HG03565 (cell line): ENCODE data around the gene TTN.

Experiments used
- ATAC-seq: cut with Tn5 transposase; IDR thresholded peaks from one replicate; pipeline ENCODE4 v1.9.1; 2021; ENCODE audit warnings: mild to moderate bottlenecking, moderate library complexity; ENCODE audit not compliant: unreplicated experiment

The TTN gene

DNA sequence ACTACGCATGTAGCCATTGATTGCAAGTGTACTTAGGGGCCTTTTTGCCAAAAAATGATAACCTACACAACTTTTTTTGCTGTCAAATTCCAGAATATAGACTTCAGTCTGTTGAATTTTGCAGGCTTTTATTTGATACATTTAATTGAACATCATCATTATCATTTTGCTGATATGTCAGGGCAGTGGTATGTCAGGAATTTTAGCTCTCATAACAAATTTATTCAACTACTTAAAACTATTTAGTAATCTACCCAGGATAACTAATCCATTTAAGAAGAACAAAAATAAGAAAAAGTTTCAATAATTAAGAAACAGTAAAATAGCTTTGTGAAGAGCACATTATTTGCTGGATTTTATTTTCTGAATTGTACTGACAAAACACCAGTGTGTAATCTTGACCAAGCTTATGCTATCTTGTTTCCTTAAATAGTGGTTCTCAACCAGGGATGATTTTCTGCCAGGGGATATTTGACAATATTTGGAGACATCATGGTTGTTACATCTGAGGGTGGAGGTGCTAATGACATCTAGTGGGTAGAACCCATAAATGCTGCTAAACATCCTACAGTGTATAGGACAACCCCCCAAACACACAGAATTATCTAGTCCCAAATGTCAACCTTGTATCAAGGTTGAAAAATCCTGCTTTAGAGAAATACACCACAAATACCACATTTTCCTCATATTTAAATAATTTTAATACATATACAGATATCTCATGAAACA, 12.1 kb upstream of the TTN start:
- ATAC-seq, result no peak

DNA sequence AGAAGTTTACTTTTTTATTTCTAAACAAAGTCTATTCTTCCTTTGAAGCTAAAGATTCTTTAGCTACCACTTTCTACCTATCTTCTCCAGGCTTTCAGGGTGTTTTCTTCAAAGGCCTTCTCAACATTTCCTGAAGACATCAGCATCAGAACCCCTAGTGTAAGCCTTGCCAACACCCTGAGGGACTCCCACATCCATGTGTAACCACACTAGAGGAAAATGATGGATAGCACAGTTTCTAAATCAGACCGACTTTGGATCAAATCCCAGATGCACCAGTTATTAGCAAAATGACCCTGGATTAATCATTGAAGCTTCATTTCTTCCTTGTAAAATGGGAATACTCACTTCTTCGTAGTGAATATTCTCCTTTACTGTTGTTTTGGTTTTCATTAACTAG, 4.7 kb upstream of the TTN start:
- no peak for ATAC-seq

DNA sequence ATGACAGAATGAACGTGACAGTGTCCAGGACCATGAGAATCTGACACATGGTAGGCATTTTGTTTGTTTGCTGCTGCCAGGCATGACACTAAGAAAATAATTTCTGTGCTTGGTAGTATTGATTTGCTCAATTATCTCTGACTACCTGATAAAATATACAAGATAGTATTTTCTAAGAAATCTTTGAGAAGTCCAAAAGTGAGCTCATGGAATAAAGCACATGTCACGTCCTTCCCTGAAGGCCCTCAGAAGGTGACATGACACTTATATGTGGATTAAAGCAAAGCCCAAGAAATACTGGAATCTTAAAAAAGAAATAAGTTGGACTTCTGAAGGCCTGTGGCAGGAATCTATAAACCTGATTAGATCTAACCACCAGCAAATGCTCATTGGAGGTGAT, 3.8 kb upstream of the TTN start:
- ATAC-seq, result no peak

DNA sequence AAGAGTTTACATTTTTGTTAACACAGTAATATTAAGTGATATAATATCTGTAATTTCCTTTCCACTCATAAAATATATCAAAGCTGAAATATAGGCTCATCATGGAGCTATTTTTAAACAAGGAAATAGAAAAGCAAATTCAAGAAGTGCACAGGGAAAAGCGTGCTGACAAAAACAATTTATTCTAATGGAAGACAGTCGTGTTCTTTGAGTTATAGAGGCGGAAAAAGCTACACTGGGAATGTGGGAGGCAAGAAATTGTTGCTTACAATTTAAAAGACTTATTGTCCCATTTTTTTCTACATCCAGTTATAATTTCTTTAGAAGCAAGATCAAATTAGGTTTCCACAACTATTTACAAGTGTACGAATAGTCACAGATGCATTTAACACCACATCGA, 3.2 kb upstream of the TTN start:
- no peak for ATAC-seq

DNA sequence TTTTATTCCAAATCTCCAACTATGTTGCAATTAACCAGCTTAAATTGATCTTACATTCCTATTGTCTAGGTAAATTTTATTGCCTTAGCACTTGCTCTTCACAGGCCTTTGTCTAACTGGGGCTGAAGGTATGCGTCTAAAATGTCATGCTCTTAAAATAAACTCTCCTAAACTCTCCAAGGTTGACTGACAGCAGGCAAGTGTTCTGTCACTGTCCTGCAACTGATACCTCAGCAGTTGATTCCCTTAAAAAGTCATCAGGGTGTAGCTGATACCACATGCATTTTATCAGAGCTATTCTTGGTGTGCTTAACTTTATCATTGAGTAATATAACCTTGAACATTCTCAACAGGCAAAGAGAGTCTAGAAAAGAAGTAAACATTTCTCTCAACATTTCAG, 680 bp downstream of the TTN start:
- no peak for ATAC-seq

DNA sequence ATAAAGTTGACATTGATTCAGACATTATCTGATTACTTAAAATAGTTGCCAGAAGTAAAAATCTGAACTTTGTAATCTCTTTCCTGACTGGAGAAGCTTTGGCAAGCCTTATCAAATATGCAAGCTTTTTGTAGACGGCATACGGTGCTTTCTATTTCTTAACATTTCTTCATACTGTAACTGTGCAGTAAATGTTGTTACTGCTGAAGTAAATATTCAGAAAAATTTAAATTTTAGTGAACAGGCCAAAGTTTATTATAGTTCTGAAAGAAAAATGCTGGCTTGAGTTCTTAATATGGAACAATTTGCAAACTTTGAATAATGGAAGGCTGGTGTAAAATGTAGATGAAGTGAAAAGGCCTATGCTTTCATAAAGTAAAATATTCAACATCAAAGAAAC, 1.8 kb downstream of the TTN start:
- ATAC-seq, result no peak

DNA sequence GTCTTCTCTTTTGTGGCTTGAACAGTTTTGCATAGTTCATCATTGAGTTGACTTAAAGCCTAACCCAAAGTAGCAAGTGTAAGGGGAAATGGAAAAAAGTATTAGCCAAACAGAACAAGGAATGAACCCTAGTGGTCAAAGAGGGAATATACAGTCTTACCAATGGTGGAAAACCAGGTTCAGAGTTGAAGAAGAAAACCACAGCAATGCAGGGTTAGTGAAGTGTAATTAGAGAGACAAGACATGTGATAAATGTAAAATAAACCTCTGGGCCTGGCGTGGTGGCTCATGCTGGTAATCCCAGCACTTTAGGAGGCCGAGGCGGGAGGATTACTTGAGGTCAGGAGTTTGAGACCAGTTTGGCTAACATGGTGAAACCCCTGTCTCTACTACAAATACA, 2.4 kb downstream of the TTN start:
- ATAC-seq, result peak; percentile 70

DNA sequence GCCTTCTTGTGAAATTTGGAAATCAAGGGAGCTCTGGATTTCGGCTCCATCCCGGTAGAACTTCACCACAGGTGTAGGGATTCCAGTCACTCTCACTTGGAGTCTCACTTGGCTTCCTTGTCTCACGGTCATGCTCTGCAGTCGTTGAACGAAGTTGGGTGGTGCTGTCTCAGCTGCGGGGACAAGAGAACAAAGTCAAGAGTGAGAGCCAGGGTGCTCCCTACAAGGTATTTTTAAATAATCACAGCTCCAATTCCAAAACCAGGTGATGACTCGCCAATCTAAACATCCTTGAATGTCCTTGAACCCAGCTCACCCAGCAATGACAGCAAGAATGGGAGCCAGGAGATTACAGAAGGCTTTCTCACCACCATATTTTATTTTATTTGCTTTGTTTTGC, 6.7 kb downstream of the TTN start:
- no peak for ATAC-seq

DNA sequence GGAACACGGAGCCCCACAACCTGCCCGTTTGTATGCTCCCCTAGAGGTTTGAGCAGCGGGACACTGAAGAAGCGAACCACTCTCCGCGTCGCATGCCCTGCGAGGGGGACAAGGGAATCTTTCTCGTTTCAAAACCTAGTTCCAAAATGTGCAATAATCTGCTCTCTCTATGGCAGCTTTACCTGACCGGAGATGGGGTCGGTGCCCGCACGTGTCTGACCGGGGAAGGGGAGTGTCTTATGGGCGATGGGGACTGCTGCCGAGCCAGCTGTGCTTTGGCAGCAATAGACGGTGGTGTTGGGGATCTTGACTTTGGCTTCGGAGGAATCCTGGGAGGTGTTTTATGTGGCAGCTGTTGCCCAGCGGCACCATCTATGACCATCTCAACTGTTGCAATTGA, 7.9 kb downstream of the TTN start:
- ATAC-seq, result no peak

DNA sequence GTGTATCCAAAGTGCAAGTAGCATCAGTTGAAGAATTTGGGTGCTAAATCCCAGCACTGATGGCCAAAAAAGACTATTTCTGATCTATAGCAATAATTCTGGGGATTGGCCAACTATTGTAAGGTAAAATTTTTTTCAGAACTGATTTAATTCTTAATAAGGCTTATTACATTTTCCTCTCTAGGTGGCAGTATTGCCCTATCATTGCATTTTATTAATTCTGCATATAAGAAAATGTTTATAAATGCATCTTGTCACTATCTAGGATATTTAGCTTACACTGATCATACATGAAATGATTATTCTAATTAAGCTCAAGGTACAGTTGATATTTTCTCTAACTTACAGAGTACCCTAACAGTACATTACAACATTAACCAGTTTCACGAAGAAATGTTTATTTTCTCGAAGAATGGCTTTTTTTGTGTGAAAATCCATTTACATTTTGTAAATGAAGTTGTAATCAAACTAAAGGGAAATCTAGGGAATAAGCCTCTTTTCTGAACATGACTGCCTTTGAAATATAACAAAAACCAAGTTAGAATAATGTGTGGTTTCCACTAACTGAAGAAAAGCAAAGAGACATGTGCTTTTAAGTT, 11.0 kb downstream of the TTN start:
- ATAC-seq, result no peak

DNA sequence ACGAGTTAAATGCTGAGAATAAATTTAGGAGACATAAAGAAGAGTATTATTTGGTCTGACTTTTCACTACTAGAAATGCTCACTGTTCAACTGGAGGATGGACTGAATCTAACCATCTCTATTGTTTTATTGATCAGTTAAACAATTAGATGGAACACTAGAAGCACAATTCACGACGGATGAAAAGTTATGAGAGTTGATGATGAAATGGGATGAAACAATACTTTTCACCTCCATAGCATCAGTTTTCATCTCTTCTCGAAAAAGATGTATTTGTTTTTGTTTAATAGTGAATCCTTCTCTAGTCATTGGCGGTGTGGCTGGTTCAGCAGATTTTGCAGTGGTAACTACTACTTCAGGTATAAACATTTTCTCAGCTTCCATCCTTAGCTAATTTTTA, 19.3 kb downstream of the TTN start:
- ATAC-seq, result no peak

DNA sequence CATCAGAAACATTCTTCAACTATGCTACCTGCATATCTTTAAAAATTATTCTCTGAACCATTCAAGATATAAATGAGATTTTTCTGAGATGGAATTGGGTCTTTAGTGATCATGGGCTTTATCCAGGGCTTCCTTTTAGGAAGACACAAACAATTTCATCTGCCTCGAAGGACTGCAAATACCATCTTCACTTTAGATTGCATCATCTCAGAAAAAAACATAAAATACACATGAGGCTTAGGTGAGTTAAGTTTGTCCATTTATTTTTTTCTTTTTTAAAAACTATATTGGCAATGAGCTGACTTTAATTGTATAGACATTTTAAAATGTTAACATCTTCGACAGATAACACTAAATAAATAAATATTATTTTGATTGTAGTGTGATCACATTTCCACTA, 20.1 kb downstream of the TTN start:
- no peak for ATAC-seq

DNA sequence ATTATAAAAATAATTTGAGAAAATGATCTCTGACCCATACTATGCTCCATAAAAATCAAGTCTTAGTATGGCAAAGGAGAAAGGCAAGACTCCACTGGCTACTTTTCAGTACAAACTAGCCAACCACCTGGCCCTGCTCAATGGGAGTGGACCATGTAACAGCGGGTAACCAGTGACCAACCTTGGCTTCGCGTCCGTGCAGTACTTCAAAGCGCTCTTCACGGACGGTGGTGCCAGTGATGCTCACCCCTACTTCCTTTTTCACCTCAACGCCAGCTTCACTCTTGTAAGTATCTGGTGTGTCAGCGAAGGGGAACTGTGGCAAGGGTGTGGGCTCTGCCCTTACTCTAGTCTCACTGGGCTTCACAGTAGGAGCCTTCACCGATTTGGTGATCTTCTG, 23.3 kb downstream of the TTN start:
- no peak for ATAC-seq

DNA sequence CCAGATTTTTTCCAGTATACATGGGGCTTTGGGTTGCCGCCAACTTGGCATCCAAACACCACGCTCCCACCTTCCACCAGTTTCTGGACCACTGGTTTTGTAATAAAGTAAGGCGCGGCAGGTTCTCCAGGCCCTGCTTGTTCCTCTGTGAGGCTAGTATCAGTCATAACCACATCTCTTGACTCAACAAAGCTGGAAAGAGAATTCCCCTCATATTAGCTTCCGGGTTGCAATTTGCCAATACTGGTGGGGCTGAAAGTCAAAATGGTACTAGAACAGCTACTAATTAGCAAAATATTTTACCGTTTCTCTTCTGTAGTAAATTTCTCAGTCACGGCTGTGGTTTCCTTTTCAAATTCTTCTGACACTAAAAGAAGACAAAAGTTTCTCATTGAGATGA, 25.0 kb downstream of the TTN start:
- ATAC-seq, result peak; percentile 64

DNA sequence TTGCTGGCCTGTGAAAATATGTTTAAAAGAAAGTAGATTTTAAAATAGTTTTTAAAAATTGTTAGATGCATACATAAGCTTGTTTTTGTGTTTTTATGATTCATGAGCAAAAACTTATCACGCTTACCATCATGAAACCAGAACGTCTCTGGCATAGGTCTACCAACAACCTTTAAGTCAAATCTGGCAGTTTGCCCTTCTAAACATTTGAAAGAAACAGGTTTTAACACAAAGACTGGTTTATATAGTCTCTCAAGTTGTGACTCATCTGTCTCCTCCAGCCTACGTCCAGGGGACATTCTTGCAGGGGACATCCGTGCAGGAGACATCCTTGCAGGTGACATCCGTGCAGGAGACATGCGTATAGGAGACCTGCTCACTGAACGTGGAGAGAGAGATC, 29.6 kb downstream of the TTN start:
- no peak for ATAC-seq

DNA sequence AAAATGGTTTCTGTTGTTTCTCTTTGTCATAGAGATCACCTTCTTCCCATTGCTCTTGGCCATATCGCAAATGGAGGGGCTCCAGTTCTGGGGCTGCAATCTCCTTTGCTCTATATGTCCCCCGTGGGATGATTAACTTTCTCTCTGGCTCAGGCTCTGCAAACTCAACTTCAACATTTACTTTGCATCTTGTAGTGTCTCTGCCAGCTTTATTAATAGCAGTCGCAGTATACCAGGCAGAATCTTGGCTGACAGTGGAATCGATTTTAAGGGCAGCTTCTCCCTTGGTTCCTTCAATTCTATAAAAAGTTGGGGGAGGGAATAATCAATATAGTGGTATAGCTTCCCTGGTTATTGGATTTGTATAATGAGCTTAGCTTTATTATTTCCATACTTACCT, 30.5 kb downstream of the TTN start:
- ATAC-seq, result no peak

DNA sequence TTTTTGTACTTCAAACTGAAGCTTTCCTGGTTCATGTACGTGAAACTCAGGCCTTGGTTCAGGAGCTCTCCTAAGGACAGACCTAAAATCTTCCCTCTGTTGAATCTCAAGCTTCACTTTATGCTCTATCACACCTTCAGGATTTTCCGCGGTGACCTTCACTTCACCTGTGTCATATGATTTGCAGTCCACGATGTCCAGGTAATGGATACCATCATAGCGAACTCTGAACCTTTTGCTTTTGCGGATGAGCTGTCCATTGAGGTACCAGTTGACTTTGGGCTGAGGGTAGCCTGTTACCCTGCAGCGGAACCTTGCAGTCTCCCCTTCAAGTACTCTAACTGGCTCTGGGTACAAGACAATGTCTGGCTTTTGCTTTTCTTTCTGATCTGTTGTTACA, 31.2 kb downstream of the TTN start:
- no peak for ATAC-seq

DNA sequence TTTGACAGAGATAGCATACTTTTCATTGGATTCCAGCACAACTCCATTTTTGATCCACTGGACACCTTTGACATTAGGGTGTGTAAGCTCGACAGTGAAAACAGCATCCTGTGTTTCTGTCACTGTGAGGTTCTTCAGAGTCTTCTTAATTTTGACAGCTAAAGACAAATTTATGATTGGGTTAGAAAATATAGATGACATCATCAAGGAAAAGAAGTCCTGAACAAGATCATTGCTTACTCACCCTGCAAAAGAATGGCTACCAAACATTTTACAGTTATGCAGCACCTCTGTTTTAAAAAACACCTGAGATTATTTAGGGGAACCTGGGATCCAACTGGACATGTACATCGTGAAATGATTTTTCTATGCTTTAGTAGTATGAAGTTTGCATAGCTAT, 36.7 kb downstream of the TTN start:
- ATAC-seq, result no peak

DNA sequence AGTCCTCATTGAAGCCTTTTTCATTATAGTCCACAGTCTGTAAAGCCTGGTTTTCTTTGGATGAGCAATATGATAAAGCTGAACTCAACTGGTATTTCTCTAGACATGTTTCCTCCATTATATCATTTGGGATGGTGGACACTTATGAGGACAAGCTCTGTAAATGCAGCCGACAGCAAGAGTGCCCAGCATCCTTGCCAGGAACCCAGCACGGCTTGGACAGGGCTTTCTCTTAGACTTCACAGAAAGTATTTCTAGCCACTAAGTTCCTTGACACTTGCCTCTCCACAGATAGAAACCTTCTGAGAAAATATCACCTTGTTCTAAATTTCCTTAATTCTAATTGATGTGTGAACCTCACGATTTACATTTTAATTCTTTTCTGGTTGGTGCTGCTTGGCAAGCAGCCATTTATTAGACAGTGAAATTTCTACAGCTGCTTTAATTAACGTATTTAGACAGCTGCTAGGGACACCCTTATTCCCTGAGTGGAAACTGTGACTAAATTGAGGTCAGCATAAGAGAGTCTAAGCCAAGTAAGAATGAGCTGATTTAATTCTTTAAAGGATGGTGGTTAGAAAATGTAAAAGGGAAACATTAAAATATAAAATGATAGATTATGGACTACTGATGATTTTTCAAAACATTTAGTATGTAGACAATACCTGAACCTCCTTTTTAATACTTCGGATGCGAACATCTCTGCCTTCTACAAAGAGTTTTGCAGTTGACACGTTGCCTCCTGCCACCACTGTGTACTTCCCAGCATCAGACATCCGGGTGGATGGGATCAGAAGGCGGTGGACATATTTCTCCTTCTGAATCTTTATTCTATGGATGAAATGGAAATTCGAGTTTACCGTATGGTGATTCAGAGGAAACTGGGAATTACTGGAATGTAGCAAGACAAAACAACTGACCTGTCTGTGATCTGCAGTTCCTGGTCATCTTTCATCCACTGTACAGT, 39.8 kb downstream of the TTN start:
- no peak for ATAC-seq

DNA sequence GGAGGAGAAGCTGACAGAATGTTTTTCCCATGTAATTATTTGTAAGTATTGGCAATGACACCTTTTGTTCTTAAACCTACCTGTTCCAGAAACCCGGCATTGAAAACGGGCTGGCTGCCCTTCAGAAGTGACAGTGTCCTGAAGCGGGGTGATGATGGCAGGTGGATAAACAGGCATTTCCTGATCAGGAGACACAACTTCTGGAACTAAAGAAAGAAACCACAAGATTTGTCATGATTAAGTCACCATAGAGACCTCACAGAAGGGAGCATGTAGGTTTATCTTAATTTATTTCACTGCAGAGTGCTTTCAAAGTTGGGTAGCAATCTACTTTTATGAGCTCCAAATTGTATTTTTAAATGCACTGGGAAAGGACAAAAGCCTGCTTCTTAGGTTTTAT, 43.1 kb downstream of the TTN start:
- no peak for ATAC-seq

DNA sequence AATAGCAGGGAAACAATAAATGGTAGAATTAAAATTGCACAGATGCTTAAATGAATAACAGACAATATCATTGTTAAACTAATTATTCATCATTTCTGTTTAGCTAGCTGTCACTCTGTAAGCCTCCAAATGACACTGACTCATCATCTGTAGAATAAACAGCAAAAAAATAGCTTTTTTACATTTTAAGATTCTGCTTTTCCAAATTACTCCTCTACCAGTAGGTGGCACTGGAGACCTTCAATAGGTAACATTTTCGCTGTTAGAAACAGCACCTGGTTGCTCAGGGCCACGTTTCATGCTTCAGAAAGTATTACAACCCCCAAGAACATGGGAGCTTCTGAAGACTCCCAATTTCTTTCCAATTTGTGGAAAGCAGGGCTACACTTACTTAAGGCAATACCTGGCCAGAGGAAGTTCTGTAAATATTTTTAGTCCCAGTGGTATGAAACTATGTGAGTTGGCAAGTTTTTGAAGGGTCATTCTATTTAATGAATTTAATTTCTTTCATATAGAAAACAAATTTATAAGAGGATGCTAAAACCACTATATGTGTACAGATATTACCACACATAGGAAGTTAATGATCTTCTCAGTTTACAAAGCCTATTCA, 45.4 kb downstream of the TTN start:
- peak; percentile 58 for ATAC-seq

DNA sequence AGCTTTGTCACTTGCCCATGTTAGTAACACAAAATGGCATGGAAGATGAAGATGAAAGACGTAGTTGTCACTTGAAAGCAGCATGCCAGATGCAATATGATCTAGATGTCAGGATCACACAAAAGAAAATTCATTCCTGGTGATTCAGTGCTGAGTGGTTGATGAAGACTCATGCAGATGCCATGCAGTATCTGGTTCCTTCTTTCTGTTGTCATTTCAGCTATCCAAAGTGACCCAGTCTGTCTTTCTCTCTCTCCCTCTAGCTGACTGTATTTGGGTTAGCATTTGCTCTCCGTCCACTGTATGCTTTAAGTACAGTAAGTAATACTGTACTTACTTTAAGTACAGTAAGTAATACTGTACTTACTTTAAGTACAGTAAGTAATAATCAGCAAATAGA, 50.4 kb downstream of the TTN start:
- no peak for ATAC-seq
